HG03460 (cell line): ENCODE data around the gene FGD1.
"Not testable (repeated sequence)": the region's sequence is repeated elsewhere in the genome, so short reads cannot be mapped to it uniquely, and the experiment has no call there.

Experiments used
- ATAC-seq: cut with Tn5 transposase; IDR thresholded peaks from one replicate; pipeline ENCODE4 v1.9.1; 2021; ENCODE audit not compliant: unreplicated experiment

Gene FGD1

DNA sequence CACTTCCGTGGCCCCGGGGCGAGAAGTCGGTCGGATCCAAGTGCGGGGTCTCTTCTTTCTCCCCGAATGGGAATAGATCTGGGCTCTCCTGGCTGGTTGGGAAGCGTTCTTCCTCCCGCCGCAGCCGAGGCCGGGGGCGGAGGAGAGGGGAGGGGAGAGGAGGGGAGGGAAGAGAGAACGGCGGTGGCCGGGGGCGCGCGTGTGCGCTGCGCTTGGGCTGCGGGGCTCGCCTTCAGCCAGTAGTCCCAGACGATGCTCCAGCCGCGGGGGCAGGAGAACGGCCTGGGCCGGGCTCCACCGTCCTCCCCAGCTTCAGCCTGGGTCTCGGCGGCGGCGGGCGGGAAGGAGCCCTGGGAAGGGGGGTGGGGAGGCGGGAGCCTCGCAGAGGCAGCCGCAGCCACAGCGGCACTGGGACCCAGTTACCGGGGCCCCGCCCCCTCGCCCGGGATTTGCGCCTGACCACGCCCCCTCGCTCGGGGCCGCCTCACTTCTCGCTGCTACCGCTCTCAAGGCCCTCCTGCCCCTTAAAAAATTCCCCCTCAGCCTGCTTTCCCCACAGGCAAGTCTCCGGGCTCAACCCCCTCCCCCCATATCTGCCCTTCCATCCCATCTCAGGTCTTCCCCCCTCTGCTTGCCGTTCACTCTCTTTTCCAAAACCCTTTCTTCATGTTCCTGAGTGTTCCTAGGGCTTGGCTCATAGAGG is at the start of gene FGD1:
Gene FGD1 (minus strand): TSS at position 421 of the 703 bp plus-strand sequence. CDS start 802 bp downstream, outside the sequence.
- ATAC-seq = no peak

DNA sequence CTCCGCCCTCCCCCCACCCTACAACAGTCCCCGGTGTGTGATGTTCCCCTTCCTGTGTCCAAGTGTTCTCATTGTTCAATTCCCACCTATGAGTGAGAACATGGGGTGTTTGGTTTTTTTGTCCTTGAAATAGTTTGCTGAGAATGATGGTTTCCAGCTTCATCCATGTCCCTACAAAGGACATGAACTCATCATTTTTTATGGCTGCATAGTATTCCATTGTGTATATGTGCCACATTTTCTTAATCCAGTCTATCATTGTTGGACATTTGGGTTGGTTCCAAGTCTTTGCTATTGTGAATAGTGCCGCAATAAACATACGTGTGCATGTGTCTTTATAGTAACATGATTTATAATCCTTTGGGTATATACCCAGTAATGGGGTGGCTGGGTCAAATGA is 46.2 kb upstream of the FGD1 start:
- not testable (repeated sequence) for ATAC-seq

DNA sequence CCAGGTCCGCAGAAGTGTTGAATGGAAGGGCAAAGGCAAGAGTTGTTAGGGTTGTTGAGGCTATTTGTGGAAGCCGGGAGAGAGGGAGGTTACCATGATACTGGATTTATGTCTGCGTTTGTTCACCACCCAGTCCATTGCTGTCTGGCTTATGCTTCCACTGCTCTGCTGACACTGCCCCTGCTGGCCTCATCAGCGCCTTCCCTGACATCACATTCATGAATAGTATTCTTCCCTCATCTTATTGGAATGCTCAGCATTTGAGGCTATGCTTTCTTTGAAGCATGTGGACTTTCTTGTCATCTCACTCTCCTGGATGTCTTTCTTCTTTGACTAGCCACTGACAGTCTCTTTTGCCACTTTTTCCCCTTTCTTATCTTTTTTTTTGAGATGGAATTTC is 44.3 kb upstream of the FGD1 start:
- no peak for ATAC-seq

DNA sequence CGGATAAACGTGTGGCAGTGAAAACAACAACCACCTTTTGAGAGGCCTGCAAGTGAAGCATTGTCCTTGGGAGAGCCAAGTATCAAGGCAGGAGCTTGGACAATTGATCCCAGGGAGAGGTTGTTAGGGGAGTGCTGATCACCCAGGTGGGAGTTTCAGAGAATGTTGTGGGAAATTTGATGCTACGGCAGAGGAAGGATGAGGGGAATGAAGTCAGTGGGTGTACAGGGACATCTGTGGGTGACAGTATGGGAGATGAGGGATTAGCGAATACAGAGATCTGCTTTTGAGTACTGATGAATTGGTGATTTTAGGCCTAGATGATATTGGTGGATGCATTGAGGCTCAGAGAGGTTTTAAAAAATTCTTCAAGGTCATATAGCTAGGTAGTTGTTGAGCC is 38.2 kb upstream of the FGD1 start:
- no peak for ATAC-seq

DNA sequence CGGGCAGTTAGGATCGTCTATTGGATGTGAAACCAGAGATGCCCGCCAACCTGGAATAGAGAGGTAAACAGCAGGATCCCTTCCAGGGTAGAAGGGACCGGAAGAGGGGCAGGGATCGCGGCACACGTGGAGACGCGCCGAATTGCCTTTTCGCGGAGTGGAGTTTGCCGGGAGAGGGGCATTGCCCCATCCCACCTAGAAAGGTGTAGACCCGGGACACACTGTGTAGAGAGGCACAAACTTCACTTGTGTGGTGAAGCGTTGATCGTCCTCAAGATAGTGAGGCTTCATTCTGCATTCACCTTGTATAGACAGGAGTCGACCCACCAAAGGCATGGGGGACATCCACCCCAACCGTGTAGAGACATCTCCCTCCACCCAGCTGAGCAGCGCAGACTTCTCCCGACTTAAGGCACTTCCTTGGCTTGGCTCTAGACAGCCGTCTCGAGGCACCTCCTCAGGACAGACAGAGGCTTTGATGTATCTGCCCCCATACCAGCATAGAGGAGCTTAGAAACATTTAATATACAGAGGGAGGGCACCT is 34.4 kb upstream of the FGD1 start:
- ATAC-seq = peak; percentile 28

DNA sequence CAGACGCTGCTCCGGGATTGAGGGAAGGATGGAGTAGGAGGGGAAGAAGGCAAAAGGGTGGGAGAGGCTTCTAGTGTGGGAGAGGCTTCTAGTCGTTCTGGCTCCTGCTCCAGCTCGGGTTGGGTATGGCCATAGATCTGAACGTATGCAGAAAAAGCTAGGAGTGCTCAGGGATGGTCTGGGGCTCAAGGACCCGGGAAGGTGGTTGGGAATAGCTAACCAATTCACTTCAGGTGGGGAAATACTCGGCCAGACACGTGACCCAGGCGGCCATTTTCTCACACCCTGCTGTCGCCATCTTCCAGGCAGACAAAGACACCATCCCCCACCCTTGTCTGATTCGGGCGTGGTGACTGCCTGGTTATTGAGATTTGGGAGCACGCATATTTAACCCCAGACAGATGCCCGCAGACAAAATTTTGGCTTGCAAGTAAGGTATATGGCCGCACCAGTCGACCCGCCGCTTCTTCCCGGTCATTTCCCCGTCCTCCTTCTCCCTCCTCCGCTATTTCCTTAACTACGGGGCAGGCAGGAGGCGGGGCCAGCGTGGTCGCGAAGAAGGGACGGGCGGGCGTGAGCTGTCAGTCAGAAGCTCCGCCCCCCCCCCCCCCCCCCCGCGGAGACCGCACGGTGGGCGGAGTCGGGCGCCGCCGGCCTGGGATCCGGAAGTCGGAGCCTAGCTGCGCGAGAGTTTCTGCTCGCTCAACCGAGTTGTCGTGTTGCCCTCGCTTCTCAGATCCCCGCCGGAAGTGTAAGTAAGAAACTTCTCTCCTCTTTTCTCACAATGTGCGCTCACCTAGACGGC is 33.7 kb upstream of the FGD1 start, which contains the start of gene GNL3L:
Gene GNL3L (plus strand): TSS at position 668 of the 805 bp plus-strand sequence. CDS start 2,348 bp downstream, outside the sequence.
- peak; percentile 76 for ATAC-seq

DNA sequence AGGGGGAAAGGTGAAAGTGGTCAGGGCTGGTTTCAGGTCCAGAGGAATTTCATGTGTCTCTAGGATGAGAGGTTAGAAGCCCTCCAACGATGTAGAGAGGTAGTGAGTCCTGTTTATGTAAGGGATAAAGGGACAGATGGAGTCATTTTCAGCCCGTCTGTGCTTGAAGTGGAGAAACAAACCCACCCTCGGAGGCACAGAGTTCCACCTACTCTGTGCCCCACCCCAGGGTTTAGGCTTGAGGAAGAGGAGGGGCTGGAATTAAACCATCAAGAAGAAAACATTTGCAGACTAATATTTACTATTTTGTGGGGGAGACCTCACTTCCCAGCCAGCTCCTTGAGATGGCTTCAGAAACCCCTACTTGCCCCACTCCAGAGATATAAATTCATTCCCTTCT is 33.1 kb upstream of the FGD1 start:
- no peak for ATAC-seq

DNA sequence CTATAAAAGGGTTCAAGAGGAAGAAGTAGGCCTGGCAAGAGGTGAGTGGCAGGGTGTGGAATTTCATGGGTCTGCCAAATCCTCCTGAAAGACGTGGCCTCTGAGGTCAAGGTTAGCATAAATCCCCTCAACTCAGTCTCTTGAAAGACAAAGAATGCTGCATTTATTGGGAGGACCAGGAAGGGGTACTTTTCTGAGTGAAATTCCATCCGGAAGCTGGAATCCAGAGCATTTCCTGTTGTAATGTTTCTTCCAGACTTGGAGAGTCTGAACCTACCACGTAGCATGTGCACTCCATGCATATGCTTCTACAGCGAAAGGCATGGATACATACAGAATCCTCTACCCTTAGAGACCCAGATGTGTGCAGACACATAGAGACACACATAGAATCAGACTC is 13.4 kb upstream of the FGD1 start:
- no peak for ATAC-seq

DNA sequence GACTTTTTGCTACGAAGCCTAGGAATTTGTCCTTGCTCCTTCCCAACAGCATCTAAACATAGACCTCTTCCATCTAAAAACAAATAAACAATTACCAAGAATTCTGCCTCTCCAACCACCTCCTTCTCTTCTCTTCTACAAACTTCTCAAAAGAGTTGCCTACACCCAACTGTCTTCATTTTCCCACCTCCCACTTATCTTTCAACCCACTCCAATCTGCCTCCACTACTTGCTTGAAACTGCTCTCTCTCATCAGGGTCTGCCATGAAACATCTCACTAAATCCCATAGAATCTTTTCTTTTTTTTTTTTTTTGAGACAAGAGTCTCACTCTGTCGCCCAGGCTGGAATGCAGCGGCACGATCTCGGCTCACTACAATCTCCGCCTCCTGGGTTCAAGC is 902 bp upstream of the FGD1 start:
- ATAC-seq = no peak

DNA sequence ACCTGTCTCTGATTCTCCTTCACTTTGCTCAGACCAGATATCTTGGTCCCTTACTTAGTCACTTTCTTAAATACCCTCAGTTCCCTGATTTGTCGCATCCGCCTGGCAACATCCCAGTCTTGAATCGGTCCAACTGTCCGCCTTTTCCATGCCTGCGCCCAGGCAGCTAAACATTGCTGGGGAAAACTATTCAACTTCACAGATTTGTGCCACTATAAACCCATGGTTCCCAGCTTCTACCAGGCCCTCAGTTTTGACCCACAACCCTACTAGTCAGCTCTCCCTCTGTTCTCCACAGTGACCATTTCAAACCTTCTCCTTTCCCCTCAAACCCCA is 451 bp upstream of the FGD1 start:
- no peak for ATAC-seq

DNA sequence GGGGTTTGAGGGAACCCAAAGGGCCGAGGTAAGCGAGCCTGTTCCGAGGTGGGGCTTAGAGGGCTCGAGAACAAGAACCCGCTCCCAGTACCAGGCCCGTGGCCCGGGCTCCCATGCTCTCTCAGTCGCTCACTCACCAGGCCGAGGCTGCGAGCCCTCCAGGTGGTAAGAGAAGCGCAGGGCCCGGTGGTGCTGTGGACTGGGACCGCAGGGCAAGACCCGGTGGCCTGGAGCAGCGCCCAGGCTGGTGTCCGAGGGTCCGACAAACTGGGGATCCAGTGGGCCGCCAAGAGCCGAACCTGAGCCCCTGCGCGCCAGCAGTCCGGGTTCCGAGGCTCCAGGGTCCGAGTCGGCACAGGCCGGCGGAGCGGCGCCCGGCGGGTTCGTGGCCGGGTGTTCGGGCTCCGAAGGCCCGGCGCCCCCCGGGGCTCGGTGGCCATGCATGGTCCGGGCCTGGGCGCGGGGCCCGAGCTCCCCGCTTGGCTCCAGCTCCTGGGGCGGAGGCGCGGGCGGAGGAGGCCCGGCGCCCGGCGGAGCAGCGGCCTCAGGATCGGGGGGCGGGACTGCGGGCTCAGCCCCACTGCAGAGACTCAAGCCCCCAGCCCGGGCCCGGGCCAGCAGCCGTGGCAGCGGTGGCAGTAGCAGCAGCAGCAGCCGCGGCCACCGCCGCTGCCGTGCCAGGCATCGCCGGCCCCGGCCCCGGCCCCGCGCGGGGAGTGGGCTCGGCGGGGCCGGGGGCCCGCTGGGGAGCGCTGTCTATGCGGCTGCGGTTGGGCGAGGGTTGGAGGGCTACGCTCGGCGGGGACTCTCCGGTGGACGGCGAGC is 833 bp downstream of the FGD1 start:
- no peak for ATAC-seq

DNA sequence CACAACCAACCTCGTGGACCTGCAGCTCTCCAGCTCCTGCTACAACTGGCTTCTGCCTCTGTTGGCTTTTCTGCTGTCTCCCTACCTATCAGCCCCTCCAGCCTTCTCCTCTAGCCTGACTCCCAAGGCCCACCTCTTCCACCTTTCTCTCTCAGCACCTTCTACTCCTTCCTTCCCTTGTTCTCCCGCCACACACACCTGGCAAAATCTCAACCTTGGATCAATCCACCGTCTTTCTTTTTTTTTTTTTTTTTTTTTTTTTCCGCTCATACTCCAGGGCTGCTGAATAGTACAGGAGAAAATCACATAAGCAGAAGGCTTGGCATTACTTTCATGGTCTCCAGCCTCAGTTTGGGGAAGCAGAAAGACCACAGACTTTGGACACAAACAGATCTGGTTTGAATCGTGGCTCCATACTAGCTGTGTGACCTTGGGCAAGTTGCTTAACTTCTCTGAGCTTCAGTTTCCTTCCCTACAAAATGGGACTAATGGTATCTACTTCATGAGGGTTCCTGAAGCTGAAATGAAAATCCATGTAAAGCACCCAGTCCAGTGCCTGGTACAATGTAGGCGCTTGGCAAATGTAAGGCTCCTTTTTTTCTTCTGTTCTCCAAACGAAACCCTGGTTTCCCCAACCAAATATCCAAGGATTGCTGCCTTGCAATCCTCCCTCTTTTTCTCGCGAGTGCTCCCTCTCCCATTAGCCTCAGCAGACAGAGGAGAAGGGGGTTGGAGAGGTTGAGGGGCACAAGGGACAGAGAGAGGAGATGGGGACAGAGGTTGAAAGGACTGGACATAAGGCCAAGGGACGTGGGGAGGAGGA is 1.7 kb downstream of the FGD1 start:
- ATAC-seq = no peak

DNA sequence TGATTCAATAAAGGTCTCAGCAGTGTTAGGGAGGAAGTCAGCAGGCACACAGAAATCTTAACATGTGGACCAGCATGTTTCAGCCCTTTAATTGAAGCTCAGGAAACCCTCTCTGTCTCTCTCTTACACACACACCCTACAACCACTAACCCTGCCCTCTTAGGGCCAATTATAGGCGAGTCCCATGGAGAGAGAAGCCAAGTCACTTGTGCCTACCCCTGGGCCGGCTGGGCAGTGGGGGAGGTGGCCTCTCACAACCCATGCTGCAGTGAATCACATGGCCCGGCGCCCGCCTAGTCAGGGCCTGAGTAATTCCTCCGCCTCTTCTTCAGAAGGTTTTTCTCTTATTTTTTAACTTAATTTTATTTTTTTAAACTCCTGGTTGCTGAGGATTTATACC is 3.7 kb downstream of the FGD1 start:
- no peak for ATAC-seq

DNA sequence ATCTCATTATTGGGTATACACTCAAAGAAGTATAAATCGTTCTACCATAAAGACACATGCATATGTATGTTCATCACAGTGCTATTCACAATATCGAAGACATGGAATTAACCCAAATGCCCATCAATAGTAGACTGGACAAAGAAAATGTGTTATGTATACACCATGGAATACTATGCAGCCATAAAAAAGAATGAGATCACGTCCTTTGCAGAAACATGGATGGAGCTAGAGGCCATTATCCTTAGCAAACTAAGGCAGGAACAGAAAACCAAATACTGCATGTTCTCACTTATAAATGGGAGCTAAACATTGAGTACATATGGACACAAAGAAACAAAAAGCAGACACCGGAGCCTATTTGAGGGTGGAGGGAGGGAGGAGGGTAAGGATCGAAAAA is 6.2 kb downstream of the FGD1 start:
- ATAC-seq = not testable (repeated sequence)

DNA sequence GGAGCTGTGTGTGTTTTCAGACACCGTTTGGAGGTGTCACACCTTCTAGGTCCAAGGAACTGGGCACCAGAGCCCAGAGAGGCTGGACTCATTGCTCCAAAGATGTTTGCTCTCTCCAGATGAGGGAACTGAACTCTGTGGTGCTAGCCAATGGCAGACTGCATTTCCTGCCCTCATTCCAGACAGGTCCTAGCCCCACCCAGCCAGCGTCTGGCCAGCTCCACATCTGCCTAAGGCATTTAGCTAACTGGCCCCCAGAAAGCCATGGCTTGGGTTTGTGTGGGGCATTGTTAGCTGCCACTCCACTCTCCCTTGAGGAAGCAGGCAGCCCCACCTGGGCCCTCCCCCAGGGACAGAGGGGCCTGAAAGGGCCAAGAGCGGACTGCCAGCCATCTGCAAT is 11.4 kb downstream of the FGD1 start:
- ATAC-seq = no peak

DNA sequence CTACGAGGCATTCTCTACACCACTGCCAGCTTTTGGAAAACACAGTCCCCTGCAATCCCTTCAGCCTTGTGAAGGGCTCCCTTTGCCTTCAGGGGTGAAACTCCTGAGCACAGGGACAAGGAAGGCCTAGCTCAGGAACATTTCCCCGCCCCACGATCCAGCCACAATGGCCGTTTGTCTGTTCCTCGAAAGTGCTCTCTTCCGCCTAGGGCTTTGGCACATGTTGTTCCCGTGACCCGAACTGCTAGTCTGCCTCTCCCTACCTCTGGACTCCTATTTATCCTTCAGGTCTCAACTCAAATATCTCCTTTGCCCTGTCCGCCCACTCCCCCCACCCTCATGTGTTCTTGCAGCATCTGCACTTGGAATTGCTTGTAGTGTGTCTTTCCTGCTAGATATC is 12.1 kb downstream of the FGD1 start:
- ATAC-seq = no peak

DNA sequence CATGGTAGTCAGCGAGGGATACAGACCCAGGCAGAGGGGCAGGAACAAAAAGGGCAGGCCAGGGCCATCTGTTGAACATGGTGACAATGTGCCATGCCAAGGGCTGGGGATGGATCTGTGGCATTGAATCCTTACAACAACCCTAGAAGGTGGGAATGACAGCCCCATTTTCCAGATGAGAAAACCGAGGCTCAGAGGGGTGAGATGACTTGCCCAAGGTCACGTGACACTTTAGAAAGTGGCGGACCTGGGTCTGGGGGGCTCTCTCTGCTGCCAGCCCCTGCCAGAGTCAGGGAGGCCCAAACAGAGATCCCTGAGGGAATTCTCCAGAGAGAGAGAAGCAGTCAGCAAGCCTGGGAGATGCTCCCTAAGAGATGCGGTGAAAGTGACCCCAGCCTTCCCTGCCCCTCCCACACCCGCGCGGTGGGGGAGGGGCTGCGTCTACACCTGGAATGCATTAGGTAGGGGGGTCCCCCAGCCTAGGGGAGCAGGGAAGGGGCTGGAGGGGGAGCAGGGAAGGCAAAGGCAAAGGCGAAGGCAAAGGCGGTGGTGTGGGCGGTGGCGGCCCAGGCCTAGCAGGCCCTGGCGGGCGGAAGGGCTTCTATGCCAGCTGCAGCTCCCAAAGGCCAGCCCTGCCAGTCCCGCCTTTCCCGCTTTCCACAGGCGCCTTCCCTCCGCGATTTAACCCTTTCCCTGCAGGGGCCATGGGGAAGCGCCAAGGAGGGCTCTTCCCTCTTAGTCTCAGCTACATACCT is 13.0 kb downstream of the FGD1 start:
- ATAC-seq = no peak

DNA sequence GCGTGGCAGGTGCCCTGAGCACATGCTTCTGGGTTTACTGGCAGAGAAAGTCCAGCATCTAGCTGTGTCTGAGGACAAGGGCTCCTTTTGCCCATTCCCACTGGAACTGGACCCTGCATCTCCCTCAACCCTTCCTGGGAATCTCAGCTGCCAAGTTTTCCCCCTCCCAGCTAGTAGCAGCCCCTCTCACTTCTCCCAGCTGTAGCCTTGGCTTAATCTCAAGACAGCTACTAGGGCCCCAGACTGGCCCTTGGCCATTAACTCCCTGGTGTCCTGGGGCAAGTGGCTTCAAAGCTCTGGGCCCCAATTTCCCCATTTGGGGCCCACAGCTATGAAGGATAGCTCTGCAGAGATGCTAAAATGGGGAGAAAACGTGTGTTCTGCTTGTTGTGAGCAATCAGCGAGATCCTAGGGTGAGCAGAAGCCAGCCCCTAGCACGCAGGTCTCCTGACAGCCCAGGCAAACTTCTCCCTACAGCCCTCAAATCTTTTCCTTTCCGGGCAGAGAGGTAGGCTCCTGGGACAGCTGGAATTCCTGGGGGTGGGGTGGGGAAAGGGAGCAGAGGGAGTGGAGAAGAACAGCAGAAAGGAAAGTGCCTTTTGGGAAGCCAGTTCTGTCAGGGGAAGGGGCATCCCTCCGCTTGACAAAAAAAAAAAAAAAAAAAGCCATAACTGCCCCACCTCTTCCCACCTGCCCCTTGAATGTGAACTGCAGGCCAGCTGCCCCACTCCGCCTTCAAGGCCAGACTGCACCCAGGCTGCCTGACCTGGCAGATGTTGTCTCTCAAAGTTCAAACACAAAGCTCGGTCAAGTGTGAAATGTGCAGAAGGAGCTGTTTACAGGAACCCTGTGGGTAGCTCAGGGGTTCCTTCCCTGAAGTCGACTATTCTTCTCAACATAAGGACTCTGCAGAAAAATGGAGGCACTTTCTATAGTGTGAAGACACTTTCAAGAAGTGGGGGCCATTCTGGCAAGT is 16.6 kb downstream of the FGD1 start:
- no peak for ATAC-seq
